Muscle layer of colon (tissue), 2 donors: ENCODE results near the gene FRMD8.

Experiments
- H3K27ac ChIP-seq: one replicate; pipeline ENCODE4 v1.7.0; 2013; ENCODE audit warnings: low read depth, mild to moderate bottlenecking, low read length, moderate library complexity
- H3K27me3 ChIP-seq, 2 donors: one replicate each; pipeline ENCODE4 v1.7.0; 2013; ENCODE audit warnings: low read length in 2 of 2, mild to moderate bottlenecking in 2 of 2; ENCODE audit not compliant: insufficient read depth in 2 of 2, control insufficient read depth in 1 of 2
- H3K36me3 ChIP-seq: one replicate; pipeline ENCODE4 v1.7.0; 2013; ENCODE audit warnings: mild to moderate bottlenecking, low read length; ENCODE audit not compliant: insufficient read depth
- H3K4me1 ChIP-seq: one replicate; pipeline ENCODE4 v1.7.0; 2013; ENCODE audit warnings: mild to moderate bottlenecking, low read length; ENCODE audit not compliant: insufficient read depth
- H3K4me3 ChIP-seq, 2 donors: one replicate each; pipeline ENCODE4 v1.7.0; 2013; ENCODE audit warnings: low read length in 2 of 2, low read depth in 1 of 2, mild to moderate bottlenecking in 1 of 2, moderate library complexity in 1 of 2
- H3K9ac ChIP-seq: one replicate; pipeline ENCODE4 v1.7.0; 2013; ENCODE audit warnings: low read length
- H3K9me3 ChIP-seq: one replicate; pipeline ENCODE4 v1.7.0; 2013; ENCODE audit warnings: mild to moderate bottlenecking, low read length
- donor health status: abdominal sarcoma.
- donor health status: Adenocarcinoma of cecum.

Gene FRMD8

DNA sequence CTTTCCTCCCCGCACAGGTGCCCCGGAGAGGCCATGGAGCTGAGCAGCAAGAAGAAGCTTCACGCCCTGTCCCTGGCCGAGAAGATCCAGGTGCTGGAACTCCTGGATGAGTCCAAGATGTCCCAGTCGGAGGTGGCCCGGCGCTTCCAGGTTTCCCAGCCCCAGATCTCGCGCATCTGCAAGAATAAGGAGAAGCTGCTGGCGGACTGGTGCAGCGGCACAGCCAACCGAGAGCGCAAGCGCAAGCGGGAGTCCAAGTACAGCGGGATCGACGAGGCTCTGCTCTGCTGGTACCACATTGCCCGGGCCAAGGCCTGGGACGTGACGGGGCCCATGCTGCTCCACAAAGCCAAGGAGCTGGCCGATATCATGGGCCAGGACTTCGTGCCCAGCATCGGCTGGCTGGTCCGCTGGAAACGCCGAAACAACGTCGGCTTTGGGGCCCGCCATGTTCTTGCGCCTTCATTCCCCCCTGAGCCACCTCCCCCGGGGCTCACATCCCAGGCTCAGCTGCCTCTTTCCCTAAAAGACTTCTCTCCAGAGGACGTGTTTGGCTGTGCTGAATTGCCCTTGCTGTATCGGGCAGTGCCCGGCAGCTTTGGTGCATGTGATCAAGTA, 30.6 kb upstream of the FRMD8 start:
- peaks cover 19% of the 10 kb centered on the region for H3K36me3 ChIP-seq
- peaks cover 17% of the 10 kb centered on the region for H3K4me1 ChIP-seq
- no peaks in the 10 kb centered on the region for H3K9me3 ChIP-seq
- H3K9ac ChIP-seq: no peak overlapping the region
- H3K27ac ChIP-seq: no peak overlapping the region
- H3K4me3 ChIP-seq: peak overlapping the region; percentile 44 to 57
- peaks cover 0 to 16% of the 10 kb centered on the region in 2 donors for H3K27me3 ChIP-seq

DNA sequence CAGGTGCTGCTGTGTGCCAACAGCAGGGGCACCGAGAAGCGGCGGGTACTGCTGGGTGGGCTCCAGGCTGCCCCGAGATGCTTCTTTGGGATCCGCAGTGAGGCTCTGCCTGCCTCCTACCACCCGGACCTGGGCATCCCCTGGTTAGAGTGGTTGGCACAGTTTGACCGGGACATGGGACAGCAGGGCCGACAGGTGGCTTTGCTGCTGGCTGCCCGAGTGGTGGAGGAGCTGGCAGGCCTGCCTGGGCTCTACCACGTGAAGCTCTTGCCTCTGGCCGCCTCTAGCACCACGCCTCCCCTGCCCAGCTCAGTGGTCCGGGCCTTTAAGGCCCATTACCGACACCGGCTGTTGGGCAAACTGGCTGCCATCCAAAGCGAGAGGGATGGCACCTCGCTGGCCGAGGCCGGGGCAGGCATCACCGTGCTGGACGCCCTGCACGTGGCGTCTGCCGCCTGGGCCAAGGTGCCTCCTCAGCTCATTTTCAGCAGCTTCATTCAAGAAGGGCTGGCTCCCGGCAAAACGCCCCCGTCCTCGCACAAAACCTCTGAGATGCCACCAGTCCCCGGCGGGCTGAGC, 30.0 kb upstream of the FRMD8 start:
- no peak overlapping the region for H3K27ac ChIP-seq
- H3K4me3 ChIP-seq: no peak overlapping the region
- H3K36me3 ChIP-seq: peaks cover 13% of the 10 kb centered on the region
- peaks cover 17% of the 10 kb centered on the region for H3K4me1 ChIP-seq
- no peaks in the 10 kb centered on the region for H3K9me3 ChIP-seq
- H3K9ac ChIP-seq: no peak overlapping the region
- H3K27me3 ChIP-seq: peaks cover 0 to 16% of the 10 kb centered on the region in 2 donors

DNA sequence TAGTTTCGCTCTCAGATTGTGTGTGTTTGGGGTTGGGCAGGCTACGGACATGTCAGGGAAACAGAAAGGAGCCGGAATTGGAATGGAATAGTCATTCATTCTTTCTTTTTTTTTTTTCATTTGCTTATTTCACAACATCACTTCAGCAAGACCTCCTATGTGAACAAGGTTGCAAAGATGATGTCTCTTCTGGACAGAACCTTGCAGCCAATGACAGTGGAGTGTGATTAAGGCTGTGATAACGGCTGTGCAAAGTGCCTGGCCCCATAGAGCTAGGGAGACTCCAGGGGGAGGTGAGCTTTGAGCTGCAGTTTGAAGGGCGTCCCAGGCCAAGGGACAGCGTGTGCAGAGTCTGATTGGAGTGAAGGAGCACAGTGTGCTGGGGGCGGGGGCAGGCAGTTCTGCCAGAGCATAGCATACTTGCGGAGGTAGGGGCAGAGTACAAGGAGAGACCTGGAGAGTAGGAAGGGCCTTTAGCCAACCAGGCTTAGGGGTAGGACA, 28.5 kb upstream of the FRMD8 start:
- Histone ChIP-seq H3K9ac (no peak overlapping the region), H3K27me3 (peaks cover 0 to 16% of the 10 kb centered on the region in 2 donors), H3K27ac (no peak overlapping the region), H3K4me1 (peaks cover 17% of the 10 kb centered on the region), H3K9me3 (no peaks in the 10 kb centered on the region), H3K36me3 (no peaks in the 10 kb centered on the region), H3K4me3 (no peak overlapping the region)

DNA sequence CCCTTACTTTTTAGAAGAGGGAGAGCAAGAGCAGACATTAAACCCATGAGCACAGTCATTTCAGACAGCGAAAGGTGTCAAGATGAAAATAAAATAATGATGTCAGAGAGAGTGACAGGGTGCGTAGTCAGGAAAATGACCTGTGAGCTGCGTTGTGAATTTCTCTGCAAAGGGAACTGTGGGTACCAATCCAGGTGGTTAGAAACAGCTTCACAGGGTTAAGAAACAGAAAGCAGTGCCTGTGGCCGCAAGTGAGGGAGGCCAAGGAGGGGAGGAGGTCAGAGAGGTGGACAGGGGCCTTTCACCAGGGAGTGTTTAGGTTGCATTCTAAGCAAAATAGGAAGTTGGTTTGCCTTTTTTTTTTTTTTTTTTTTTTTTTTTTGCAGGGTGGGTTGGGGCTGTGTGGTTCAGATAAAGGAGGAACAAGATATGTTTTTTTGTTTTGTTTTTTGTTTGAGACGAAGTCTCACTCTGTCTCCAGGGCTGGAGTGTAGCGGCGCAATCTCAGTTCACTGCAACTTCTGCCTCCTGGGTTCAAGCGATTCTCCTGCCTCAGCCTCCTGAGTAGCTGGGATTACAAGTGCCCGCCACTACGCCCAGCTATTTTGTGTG, 24.0 kb upstream of the FRMD8 start:
- Histone ChIP-seq H3K4me1 (no peaks in the 10 kb centered on the region), H3K36me3 (no peaks in the 10 kb centered on the region), H3K4me3 (no peak overlapping the region), H3K27me3 (peaks cover 0 to 7% of the 10 kb centered on the region in 2 donors), H3K9ac (no peak overlapping the region), H3K27ac (no peak overlapping the region), H3K9me3 (no peaks in the 10 kb centered on the region)

DNA sequence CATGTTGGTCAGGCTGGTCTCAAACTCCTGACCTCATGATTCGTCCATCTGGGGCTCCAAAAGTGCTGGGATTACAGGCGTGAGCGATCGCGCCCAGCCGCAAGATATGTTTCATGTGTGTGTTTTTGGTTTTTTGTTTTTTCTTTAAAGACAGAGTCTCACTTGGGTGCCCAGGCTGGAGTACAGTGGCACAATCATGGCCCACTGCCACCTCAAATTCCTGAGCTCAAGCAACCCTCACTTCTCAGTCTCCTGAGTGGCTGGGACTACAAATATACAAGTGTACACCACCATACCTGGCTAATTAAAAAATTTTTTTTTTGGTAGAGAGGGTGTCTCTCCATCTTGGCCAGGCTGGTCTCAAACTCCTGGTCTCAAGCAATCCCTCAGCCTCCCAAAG, 23.5 kb upstream of the FRMD8 start:
- Histone ChIP-seq H3K4me3 (no peak overlapping the region), H3K4me1 (no peaks in the 10 kb centered on the region), H3K36me3 (no peaks in the 10 kb centered on the region), H3K27ac (no peak overlapping the region), H3K27me3 (peaks cover 0 to 1% of the 10 kb centered on the region in 2 donors), H3K9ac (no peak overlapping the region), H3K9me3 (no peaks in the 10 kb centered on the region)

DNA sequence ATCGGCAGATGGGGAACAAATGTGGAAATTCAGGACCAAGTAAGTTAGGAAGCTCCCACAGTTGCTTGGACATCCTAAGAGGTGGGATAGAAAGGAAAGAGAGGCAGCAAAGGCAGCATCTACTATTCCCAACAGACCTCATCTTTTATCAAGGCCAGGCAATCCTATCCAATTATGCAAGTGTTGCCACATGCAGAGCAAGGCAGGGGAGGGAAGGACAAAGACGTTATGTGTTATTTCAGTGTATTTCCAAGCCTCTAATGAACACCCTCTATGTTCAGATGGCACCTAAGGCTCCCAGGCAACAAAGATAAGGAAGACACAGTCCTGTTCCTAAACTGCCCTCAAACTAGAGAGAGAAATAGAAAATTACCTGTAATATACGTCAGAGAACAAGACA, 22.7 kb upstream of the FRMD8 start:
- Histone ChIP-seq H3K4me3 (no peak overlapping the region), H3K9me3 (no peaks in the 10 kb centered on the region), H3K36me3 (no peaks in the 10 kb centered on the region), H3K27me3 (no peaks in the 10 kb centered on the region), H3K9ac (no peak overlapping the region), H3K4me1 (no peaks in the 10 kb centered on the region), H3K27ac (no peak overlapping the region)

DNA sequence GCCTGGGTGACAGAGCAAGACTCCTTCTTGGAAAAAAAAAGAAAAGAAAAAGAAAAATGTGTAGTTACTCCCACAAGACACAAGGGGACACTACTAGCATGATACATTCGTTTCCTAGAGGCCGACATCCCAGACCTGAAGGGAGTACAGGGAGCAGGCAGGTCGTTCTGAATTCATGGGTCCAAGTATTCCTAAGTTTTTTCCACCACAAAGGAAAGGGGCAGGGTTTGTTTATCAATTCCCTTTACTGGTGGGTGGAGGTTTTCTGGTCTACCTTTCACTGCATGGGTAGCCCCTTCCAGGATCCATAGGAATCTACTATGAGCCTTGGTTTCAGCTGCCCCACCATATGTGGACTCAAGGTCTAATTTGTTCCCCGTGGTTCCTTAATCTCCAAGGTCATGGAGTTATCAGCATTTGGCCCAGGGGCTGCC, 20.1 kb upstream of the FRMD8 start:
- Histone ChIP-seq H3K27me3 (no peaks in the 10 kb centered on the region), H3K27ac (no peak overlapping the region), H3K9me3 (no peaks in the 10 kb centered on the region), H3K36me3 (no peaks in the 10 kb centered on the region), H3K9ac (no peak overlapping the region), H3K4me3 (no peak overlapping the region), H3K4me1 (no peaks in the 10 kb centered on the region)

DNA sequence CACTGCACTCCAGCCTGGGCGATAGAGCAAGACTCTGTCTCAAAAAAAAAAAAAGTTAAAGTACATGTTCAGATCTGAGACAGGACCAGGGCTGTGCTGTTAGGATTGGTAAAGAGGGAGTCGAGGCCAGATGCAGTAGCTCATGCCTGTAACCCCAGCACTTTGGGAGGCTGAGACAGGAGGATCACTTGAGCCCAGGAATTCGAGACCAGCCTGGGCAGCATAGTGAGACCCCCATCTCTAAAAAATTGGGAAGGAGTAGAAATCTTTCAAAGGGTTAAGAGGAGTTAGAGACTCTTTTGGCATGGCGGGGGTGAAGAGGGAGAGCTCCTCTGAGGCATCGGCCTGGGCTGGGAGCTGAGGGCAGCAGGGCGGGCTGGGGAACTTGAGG, 15.8 kb upstream of the FRMD8 start:
- Histone ChIP-seq H3K4me3 (no peak overlapping the region), H3K27ac (no peak overlapping the region), H3K9me3 (no peaks in the 10 kb centered on the region), H3K27me3 (no peaks in the 10 kb centered on the region), H3K36me3 (no peaks in the 10 kb centered on the region), H3K4me1 (no peaks in the 10 kb centered on the region), H3K9ac (no peak overlapping the region)

DNA sequence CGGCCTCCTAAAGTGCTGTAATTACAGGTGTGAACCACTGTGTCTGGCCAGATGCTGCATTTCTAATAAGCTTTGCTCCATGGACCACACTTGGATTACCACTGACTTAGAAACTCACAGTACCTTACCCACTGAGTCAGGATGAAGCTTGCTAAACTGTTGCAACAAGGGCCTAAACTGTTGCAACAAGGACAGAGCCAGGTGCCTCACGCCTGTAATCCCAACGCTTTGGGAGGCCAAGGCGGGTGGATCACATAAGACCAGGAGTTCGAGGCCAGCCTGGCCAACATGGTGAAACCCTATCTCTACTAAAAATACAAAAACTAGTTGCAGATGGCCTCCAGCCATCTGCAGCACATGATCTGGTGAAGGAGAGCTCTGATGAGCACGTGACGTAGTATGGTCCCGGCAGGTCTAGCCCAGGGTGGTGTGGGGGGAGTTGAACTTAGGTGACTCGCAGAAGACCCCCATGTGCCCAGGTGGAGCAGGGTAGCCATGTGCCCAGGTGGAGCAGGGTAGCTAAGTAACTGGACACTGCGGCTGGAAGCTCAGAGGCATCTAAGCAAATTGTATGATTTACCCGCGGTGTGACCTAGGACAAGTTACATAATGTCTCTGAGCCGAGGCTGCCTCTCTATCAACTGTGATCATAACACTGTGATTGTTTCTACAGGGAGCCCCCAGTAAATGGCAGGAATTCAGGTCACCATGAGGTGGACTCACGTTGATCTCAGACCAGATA, 12.4 kb upstream of the FRMD8 start:
- H3K36me3 ChIP-seq: no peaks in the 10 kb centered on the region
- no peaks in the 10 kb centered on the region for H3K27me3 ChIP-seq
- H3K4me3 ChIP-seq: no peak overlapping the region
- no peaks in the 10 kb centered on the region for H3K9me3 ChIP-seq
- no peak overlapping the region for H3K9ac ChIP-seq
- no peak overlapping the region for H3K27ac ChIP-seq
- no peaks in the 10 kb centered on the region for H3K4me1 ChIP-seq

DNA sequence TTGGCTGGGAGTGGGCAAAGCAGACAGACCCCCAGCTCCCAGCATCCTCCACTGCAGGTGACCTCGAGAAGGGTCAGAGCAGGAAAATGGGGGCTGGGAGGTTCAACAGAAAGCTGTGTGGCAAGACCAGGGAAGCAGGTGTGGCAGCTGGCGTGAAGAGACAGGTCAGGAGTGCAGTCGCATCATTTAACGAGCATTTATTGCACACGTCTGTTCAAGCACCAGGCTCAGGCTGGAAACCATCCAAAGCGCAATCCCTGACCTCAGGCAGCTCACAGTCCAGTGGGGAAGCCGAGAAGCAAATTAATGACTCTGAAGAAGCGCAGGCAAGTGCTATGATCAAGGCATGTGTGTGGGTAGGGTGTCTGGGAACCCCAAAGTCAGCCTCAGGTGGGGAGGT, 11.4 kb upstream of the FRMD8 start:
- no peaks in the 10 kb centered on the region for H3K4me1 ChIP-seq
- H3K36me3 ChIP-seq: no peaks in the 10 kb centered on the region
- no peaks in the 10 kb centered on the region for H3K27me3 ChIP-seq
- H3K27ac ChIP-seq: no peak overlapping the region
- H3K9ac ChIP-seq: no peak overlapping the region
- no peaks in the 10 kb centered on the region for H3K9me3 ChIP-seq
- no peak overlapping the region for H3K4me3 ChIP-seq

DNA sequence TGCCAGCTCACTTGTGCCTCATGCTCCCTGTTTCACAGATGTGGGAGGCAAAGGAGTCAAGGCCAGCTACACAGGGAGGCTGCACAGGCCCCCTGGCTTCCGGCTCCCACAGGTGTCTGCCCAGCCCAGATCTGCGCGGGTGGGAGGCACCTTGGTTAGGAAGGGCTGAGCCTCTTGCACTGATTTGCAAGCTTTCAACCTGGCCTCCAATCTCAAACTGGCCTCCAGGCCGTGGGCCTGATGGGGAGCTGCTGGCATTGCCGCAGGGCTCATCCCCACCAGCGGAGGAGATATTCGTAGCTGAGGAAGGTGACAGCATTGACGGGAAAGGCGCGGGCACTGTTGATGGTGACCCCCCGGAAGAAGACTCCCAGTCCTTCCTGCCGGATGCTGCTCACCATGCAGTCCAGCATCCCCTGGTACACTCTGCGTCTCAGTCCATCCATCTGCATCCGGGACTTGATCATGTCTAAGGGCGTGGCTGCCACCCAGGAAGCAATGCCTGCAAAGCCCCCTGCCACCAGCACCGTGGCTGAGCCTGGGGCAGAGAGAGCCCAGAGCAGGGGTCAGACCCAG, 10.2 kb upstream of the FRMD8 start:
- Histone ChIP-seq H3K36me3 (no peaks in the 10 kb centered on the region), H3K9me3 (no peaks in the 10 kb centered on the region), H3K4me1 (no peaks in the 10 kb centered on the region), H3K9ac (no peak overlapping the region), H3K27me3 (no peaks in the 10 kb centered on the region), H3K27ac (no peak overlapping the region), H3K4me3 (no peak overlapping the region)
